Neural cell (in vitro differentiated cells): ENCODE data around the gene ABHD2. TPM values are rescaled to one million over a fixed set of nuclear protein-coding genes. Genes with fewer than 3 reads are reported as not detected.

Experiments used
- H2AFZ ChIP-seq: fragments of 200-600, 300-800 bp; sonication (generic), shearing (Covaris generic); 2 replicates; pipeline ENCODE4 v1.6.0; 2014; ENCODE audit warnings: low read depth, mild to moderate bottlenecking, antibody characterized with exemption, low read length, moderate library complexity
- H3F3A ChIP-seq: fragments of 200-600 bp; shearing (Covaris generic); 2 replicates; pipeline ENCODE4 v1.6.1; 2016; ENCODE audit warnings: mild to moderate bottlenecking, moderate library complexity, mixed read lengths, antibody characterized with exemption, low read length; ENCODE audit not compliant: insufficient read depth, poor library complexity, severe bottlenecking
- H3K27ac ChIP-seq: fragments of 200-600, 300-800 bp; sonication (generic), shearing (Covaris generic); 2 replicates; pipeline ENCODE4 v1.5.1; 2014; ENCODE audit warnings: mild to moderate bottlenecking, low read length, moderate library complexity
- H3K27me3 ChIP-seq: fragments of 300-800, 200-600 bp; sonication (generic), shearing (Covaris generic); 2 replicates; pipeline ENCODE4 v1.6.0; 2014; ENCODE audit warnings: mild to moderate bottlenecking, low read depth, low read length, moderate library complexity; ENCODE audit not compliant: insufficient read depth
- H3K36me3 ChIP-seq: fragments of 300-800, 200-600 bp; sonication (generic), shearing (Covaris generic); 2 replicates; pipeline ENCODE4 v1.5.1; 2014; ENCODE audit warnings: mild to moderate bottlenecking, antibody characterized with exemption, low read length, moderate library complexity; ENCODE audit not compliant: insufficient read depth
- H3K4me2 ChIP-seq: fragments of 300-800, 200-600 bp; sonication (generic), shearing (Covaris generic); 2 replicates; pipeline ENCODE4 v1.6.0; 2014; ENCODE audit warnings: mild to moderate bottlenecking, low read length
- H3K4me3 ChIP-seq: fragments of 300-800, 200-600 bp; sonication (generic), shearing (Covaris generic); 2 replicates; pipeline ENCODE4 v1.5.1; 2014; ENCODE audit warnings: mild to moderate bottlenecking, low read length, moderate library complexity
- H3K79me2 ChIP-seq: fragments of 200-600 bp; shearing (Covaris generic); replicated peaks from 2 replicates; pipeline ENCODE4 v1.6.0; 2014; ENCODE audit warnings: mild to moderate bottlenecking, low read length, moderate library complexity; ENCODE audit not compliant: insufficient read depth
- H3K9ac ChIP-seq: fragments of 300-800, 200-600 bp; sonication (generic), shearing (Covaris generic); 2 replicates; pipeline ENCODE4 v1.6.1; 2016; ENCODE audit warnings: mild to moderate bottlenecking, low read length, mixed read lengths
- H3K9me2 ChIP-seq: fragments of 200-600 bp; shearing (Covaris generic); 2 replicates; pipeline ENCODE4 v1.6.1; 2016; ENCODE audit warnings: mild to moderate bottlenecking, low read length, mixed read lengths; ENCODE audit not compliant: insufficient read depth
- H3K9me3 ChIP-seq: fragments of 200-600, 300-800 bp; sonication (generic), shearing (Covaris generic); 2 replicates; pipeline ENCODE4 v1.6.1; 2016; ENCODE audit warnings: mild to moderate bottlenecking, mixed run types, low read length, moderate library complexity, mixed read lengths
- H4K20me1 ChIP-seq: fragments of 200-600 bp; shearing (Covaris generic); 2 replicates; pipeline ENCODE4 v1.6.1; 2016; ENCODE audit warnings: mild to moderate bottlenecking, mixed run types; ENCODE audit not compliant: insufficient read depth
- CTCF ChIP-seq: fragments of 450-650 bp; IDR thresholded peaks from 2 replicates; pipeline ENCODE4 v1.5.1; 2014; ENCODE audit warnings: antibody characterized with exemption, mild to moderate bottlenecking, moderate library complexity; ENCODE audit not compliant: poor library complexity, severe bottlenecking
- EP300 ChIP-seq: fragments of 450-650 bp; conservative IDR thresholded peaks from 2 replicates; pipeline ENCODE4 v1.6.1; 2014; ENCODE audit warnings: antibody characterized with exemption, mild to moderate bottlenecking, moderate library complexity; ENCODE audit not compliant: poor library complexity, severe bottlenecking
- EZH2 ChIP-seq: fragments of 200-600, 300-800 bp; shearing (Covaris generic), sonication (generic); IDR thresholded peaks from 2 replicates; pipeline ENCODE4 v1.6.1; 2014; ENCODE audit warnings: antibody characterized with exemption, low read length, borderline replicate concordance, mild to moderate bottlenecking; ENCODE audit not compliant: insufficient read depth, poor library complexity, severe bottlenecking
- MXI1 ChIP-seq: fragments of 450-650 bp; conservative IDR thresholded peaks from 2 replicates; pipeline ENCODE4 v1.6.1; 2014; ENCODE audit warnings: antibody characterized with exemption, mild to moderate bottlenecking; ENCODE audit not compliant: poor library complexity, severe bottlenecking
- POLR2AphosphoS5 ChIP-seq: IDR thresholded peaks from 2 replicates; pipeline ENCODE4 v1.6.1; 2012
- RAD21 ChIP-seq: fragments of 450-650 bp; conservative IDR thresholded peaks from 2 replicates; pipeline ENCODE4 v1.6.1; 2014; ENCODE audit warnings: antibody characterized with exemption, mild to moderate bottlenecking, moderate library complexity
- REST ChIP-seq: IDR thresholded peaks from 2 replicates; pipeline ENCODE4 v1.6.1; 2012; ENCODE audit warnings: borderline replicate concordance
- SMC3 ChIP-seq: fragments of 450-650 bp; conservative IDR thresholded peaks from 2 replicates; pipeline ENCODE4 v1.6.1; 2014; ENCODE audit warnings: antibody characterized with exemption, mild to moderate bottlenecking, moderate library complexity; ENCODE audit not compliant: poor library complexity
- TAF1 ChIP-seq: IDR thresholded peaks from 2 replicates; pipeline ENCODE4 v1.6.1; 2012; ENCODE audit warnings: low read depth
- polyA plus RNA-seq: library from polyadenylated mRNA; depleted of rRNA; stranded (reverse); fragments of >200 nt; gene quantifications from 2 replicates; pipeline ENCODE4 v1.2.3, GENCODE V29; 2014

The ABHD2 gene
- polyA plus RNA-seq, 1 donor from 2014 or later: 19.0 TPM

GRCh38 chr15:89165677-89166076 lies 77.4 kb downstream of the ABHD2 start:
- no peaks in the 10 kb centered on the region for H3K27me3 ChIP-seq
- H3K36me3 ChIP-seq: no peaks in the 10 kb centered on the region
- no peak overlapping the region for H3K27ac ChIP-seq
- H3F3A ChIP-seq: no peaks in the 10 kb centered on the region
- no peak overlapping the region for H2AFZ ChIP-seq
- H3K4me3 ChIP-seq: no peak overlapping the region
- H3K9me3 ChIP-seq: no peaks in the 10 kb centered on the region
- TF ChIP-seq POLR2AphosphoS5 (no peak), CTCF (no peak), RAD21 (no peak), TAF1 (no peak), SMC3 (no peak), REST (no peak), MXI1 (no peak), EP300 (no peak), EZH2 (no peak)
- no peaks in the 10 kb centered on the region for H4K20me1 ChIP-seq
- no peaks in the 10 kb centered on the region for H3K9me2 ChIP-seq
- no peak overlapping the region for H3K9ac ChIP-seq
- H3K79me2 ChIP-seq: no peaks in the 10 kb centered on the region
- no peak overlapping the region for H3K4me2 ChIP-seq

DNA sequence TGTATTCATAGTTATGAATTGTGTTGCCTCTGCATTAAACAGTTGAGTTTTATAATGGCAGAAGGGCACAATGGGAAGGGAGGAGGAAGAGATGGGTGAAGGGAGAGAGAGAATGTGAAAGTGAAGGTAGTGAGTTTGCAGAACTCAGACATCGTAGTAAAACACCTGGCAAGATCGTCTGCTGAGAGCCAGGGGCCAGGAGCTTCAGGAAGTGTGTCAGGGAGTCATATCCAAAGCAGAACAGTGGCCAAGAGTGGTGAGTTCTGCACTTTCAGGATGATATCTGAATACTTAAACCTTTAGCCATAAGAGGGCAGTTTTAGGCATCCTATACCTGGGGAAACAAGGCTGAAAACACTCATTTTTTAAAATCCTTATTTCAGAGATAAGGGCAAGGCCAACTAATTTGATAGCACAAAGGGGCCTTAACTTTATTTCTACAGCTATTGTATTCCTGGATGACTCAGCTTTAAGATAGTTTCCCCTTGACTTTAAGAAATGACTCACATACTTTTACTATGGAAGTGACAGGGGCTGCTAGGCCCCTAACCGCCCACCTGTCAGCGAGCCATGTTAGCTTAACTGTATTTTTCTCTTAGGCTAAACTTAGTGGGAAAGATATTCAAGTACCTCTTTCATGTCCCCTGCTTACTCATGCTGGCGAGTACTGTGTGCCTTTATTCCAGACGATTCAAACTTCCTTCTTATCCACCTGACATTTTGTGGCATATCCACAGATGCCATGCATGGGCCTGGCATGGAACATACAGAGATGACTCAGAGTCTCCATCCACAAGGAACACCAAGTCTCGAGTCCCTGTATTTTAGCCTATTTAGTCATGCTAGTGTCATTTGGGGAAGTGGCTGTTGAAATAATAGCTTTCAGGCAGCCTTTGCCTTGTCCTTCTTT lies 79.3 kb downstream of the ABHD2 start:
- no peaks in the 10 kb centered on the region for H4K20me1 ChIP-seq
- H3K9me2 ChIP-seq: no peaks in the 10 kb centered on the region
- H3K79me2 ChIP-seq: no peaks in the 10 kb centered on the region
- no peak overlapping the region for H3K4me2 ChIP-seq
- no peak overlapping the region for H2AFZ ChIP-seq
- H3K36me3 ChIP-seq: no peaks in the 10 kb centered on the region
- no peaks in the 10 kb centered on the region for H3F3A ChIP-seq
- H3K9me3 ChIP-seq: no peaks in the 10 kb centered on the region
- TF ChIP-seq REST: no peak
- TF ChIP-seq CTCF: no peak
- no peaks in the 10 kb centered on the region for H3K27me3 ChIP-seq
- no peak overlapping the region for H3K27ac ChIP-seq
- no peak overlapping the region for H3K4me3 ChIP-seq
- H3K9ac ChIP-seq: no peak overlapping the region
